ENCODE measurements around the gene SLC38A10. TPM values are rescaled to one million over a fixed set of nuclear protein-coding genes. Genes with fewer than 3 reads are reported as not detected.

Gene SLC38A10
- total and polyA plus RNA-seq, 10 of the 15 experiments (the other 5 are each of a cell fraction or from before 2014, with no cell fraction given), result 0.52 to 67.9 (median 22.1) TPM

- FAIRE-seq, result no peak
- no peak for ATAC-seq
- Histone ChIP-seq H3K4me2 (ENCODE audit: control insufficient read depth, insufficient read depth) (no peak overlapping the region), H4K20me1 (ENCODE audit: control insufficient read depth, insufficient read depth) (no peaks in the 10 kb centered on the region), H2AFZ (ENCODE audit: control insufficient read depth, low read depth, low read length) (no peak overlapping the region), H3K4me3 (no peak overlapping the region), H3K4me1 (ENCODE audit: control insufficient read depth, insufficient read depth, low read length) (no peaks in the 10 kb centered on the region), H3K36me3 (ENCODE audit: control insufficient read depth in 2 of 2, insufficient read depth in 2 of 2, low read length in 1 of 2) (no peaks in the 10 kb centered on the region), H3K9ac (ENCODE audit: control insufficient read depth, insufficient read depth, low read length) (no peak overlapping the region), H3K27me3 (replicated peaks in 1 of 2; ENCODE audit: control insufficient read depth in 2 of 2, insufficient read depth in 2 of 2, low read length in 1 of 2) (no peaks in the 10 kb centered on the region), H3K9me3 (replicated peaks; ENCODE audit: control insufficient read depth, insufficient read depth, low read length) (no peaks in the 10 kb centered on the region), H3K79me2 (ENCODE audit: control insufficient read depth, insufficient read depth, low read length) (peaks cover 16% of the 10 kb centered on the region), H3K27ac (ENCODE audit: control insufficient read depth, insufficient read depth) (no peak overlapping the region)
- POLR2A ChIA-PET, result no interaction called here
- 62% methylated on average over 11 of the region's 11 CpGs for WGBS (ENCODE audit: insufficient coverage, insufficient replicate concordance, low lambda C conversion rate, missing lambda C conversion rate)
- intact Hi-C loops (cut with micrococcal nuclease; ENCODE audit: unreplicated experiment) (loop anchor here (10.0 kb wide), 1 partner anchor 96 kb away; the partner anchor contains the start of gene BAHCC1), in situ Hi-C loops (cut with MboI) (no loop called here)
- RAD21 ChIA-PET (ENCODE audit: unreplicated experiment), result no interaction called here
- BruUV-seq (replicated peaks), result no TSS peak
- TF ChIP-seq, protein P1, sequence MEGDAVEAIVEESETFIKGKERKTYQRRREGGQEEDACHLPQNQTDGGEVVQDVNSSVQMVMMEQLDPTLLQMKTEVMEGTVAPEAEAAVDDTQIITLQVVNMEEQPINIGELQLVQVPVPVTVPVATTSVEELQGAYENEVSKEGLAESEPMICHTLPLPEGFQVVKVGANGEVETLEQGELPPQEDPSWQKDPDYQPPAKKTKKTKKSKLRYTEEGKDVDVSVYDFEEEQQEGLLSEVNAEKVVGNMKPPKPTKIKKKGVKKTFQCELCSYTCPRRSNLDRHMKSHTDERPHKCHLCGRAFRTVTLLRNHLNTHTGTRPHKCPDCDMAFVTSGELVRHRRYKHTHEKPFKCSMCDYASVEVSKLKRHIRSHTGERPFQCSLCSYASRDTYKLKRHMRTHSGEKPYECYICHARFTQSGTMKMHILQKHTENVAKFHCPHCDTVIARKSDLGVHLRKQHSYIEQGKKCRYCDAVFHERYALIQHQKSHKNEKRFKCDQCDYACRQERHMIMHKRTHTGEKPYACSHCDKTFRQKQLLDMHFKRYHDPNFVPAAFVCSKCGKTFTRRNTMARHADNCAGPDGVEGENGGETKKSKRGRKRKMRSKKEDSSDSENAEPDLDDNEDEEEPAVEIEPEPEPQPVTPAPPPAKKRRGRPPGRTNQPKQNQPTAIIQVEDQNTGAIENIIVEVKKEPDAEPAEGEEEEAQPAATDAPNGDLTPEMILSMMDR (IDR thresholded peaks at IDR 0.05 in 2 of 3, conservative IDR thresholded peaks at IDR 0.05 in 1 of 3; ENCODE audit: control insufficient read depth in 2 of 3, extremely low read depth in 1 of 3, insufficient read depth in 1 of 3, low read depth in 3 of 3, low read length in 3 of 3), result no peak
- TF ChIP-seq NR2C1 (IDR thresholded peaks at IDR 0.05) (no peak), TCF12 (IDR thresholded peaks at IDR 0.05; ENCODE audit: low read depth, low read length) (no peak), RELB (IDR thresholded peaks at IDR 0.05; ENCODE audit: low read depth) (no peak), SRF (IDR thresholded peaks at IDR 0.05; ENCODE audit: low read depth in 2 of 2, low read length in 2 of 2) (no peak), RAD21 (IDR thresholded peaks at IDR 0.05; ENCODE audit: insufficient read depth, low read depth, low read length) (no peak), EP300 (IDR thresholded peaks at IDR 0.05; ENCODE audit: borderline replicate concordance in 1 of 2, control insufficient read depth in 1 of 2, low read depth in 2 of 2, low read length in 2 of 2) (no peak), ZNF384 (IDR thresholded peaks at IDR 0.05; ENCODE audit: borderline replicate concordance, low read depth, low read length) (no peak), NBN (IDR thresholded peaks at IDR 0.05) (no peak), CREB1 (IDR thresholded peaks at IDR 0.05; ENCODE audit: low read depth) (no peak), CHD2 (IDR thresholded peaks at IDR 0.05; ENCODE audit: borderline replicate concordance, low read depth, low read length) (no peak), CEBPB (IDR thresholded peaks at IDR 0.05; ENCODE audit: borderline replicate concordance in 1 of 2, low read depth in 2 of 2, low read length in 2 of 2) (no peak), MYB (IDR thresholded peaks at IDR 0.05; ENCODE audit: borderline replicate concordance, low read depth, low read length) (no peak)
- TF ChIP-seq, protein P2, sequence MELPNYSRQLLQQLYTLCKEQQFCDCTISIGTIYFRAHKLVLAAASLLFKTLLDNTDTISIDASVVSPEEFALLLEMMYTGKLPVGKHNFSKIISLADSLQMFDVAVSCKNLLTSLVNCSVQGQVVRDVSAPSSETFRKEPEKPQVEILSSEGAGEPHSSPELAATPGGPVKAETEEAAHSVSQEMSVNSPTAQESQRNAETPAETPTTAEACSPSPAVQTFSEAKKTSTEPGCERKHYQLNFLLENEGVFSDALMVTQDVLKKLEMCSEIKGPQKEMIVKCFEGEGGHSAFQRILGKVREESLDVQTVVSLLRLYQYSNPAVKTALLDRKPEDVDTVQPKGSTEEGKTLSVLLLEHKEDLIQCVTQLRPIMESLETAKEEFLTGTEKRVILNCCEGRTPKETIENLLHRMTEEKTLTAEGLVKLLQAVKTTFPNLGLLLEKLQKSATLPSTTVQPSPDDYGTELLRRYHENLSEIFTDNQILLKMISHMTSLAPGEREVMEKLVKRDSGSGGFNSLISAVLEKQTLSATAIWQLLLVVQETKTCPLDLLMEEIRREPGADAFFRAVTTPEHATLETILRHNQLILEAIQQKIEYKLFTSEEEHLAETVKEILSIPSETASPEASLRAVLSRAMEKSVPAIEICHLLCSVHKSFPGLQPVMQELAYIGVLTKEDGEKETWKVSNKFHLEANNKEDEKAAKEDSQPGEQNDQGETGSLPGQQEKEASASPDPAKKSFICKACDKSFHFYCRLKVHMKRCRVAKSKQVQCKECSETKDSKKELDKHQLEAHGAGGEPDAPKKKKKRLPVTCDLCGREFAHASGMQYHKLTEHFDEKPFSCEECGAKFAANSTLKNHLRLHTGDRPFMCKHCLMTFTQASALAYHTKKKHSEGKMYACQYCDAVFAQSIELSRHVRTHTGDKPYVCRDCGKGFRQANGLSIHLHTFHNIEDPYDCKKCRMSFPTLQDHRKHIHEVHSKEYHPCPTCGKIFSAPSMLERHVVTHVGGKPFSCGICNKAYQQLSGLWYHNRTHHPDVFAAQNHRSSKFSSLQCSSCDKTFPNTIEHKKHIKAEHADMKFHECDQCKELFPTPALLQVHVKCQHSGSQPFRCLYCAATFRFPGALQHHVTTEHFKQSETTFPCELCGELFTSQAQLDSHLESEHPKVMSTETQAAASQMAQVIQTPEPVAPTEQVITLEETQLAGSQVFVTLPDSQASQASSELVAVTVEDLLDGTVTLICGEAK (IDR thresholded peaks at IDR 0.05; ENCODE audit: borderline replicate concordance), result no peak
- DNase-seq (ENCODE audit: low read depth, low spot score), result no peak
- CTCF ChIA-PET, result no interaction called here
- SMC1A ChIA-PET (ENCODE audit: uncharacterized antibody, unreplicated experiment), result no interaction called here
These were observed 3.4 kb upstream of the SLC38A10 start for GRCh38 chr17:81298325-81298990.
